Loucy (cell line): ENCODE data around the gene ABLIM1.

Experiments
- H2AFZ ChIP-seq: fragments of 200-600 bp; sonication (generic); 2 replicates; pipeline ENCODE4 v1.6.0; 2016; ENCODE audit warnings: antibody characterized with exemption, mild to moderate bottlenecking, low read length, moderate library complexity
- H3F3A ChIP-seq: fragments of 200-600 bp; 2 replicates; pipeline ENCODE4 v1.6.0; 2016; ENCODE audit warnings: antibody characterized with exemption, low read depth, mild to moderate bottlenecking
- H3K27me3 ChIP-seq: fragments of 200-600 bp; sonication (generic); 2 replicates; pipeline ENCODE4 v1.6.1; 2014; ENCODE audit warnings: low read length, mild to moderate bottlenecking; ENCODE audit not compliant: insufficient read depth, poor library complexity, severe bottlenecking
- H3K36me3 ChIP-seq: fragments of 200-600 bp; sonication (generic); 2 replicates; pipeline ENCODE4 v1.6.1; 2016; ENCODE audit warnings: low read length; ENCODE audit not compliant: insufficient read depth
- H3K4me1 ChIP-seq: fragments of 200-600 bp; sonication (generic); 2 replicates; pipeline ENCODE4 v1.5.1; 2014; ENCODE audit warnings: low read length, mild to moderate bottlenecking; ENCODE audit not compliant: insufficient read depth, poor library complexity, severe bottlenecking
- H3K4me2 ChIP-seq: fragments of 200-600 bp; sonication (generic); 2 replicates; pipeline ENCODE4 v1.6.0; 2014; ENCODE audit warnings: antibody characterized with exemption, low read length, low read depth, mild to moderate bottlenecking; ENCODE audit not compliant: poor library complexity, severe bottlenecking
- H3K4me3 ChIP-seq: fragments of 200-600 bp; sonication (generic); 2 replicates; pipeline ENCODE4 v1.5.1; 2014; ENCODE audit warnings: low read length, mild to moderate bottlenecking, mixed read lengths; ENCODE audit not compliant: poor library complexity, severe bottlenecking
- H3K79me2 ChIP-seq: fragments of 200-600 bp; sonication (generic); 2 replicates; pipeline ENCODE4 v1.6.1; 2014; ENCODE audit warnings: low read length; ENCODE audit not compliant: insufficient read depth
- H3K9ac ChIP-seq: fragments of 200-600 bp; sonication (generic); 2 replicates; pipeline ENCODE4 v1.6.0; 2014; ENCODE audit warnings: mild to moderate bottlenecking, low read depth, low read length, moderate library complexity; ENCODE audit not compliant: poor library complexity, severe bottlenecking
- H3K9me2 ChIP-seq: fragments of 200-600 bp; sonication (generic); replicated peaks from 2 replicates; pipeline ENCODE4 v1.6.1; 2016; ENCODE audit warnings: low read depth, low read length, mixed read lengths
- H3K9me3 ChIP-seq: fragments of 200-600 bp; sonication (generic); 2 replicates; pipeline ENCODE4 v1.6.1; 2014; ENCODE audit warnings: mild to moderate bottlenecking, antibody characterized with exemption, low read length, low read depth; ENCODE audit not compliant: insufficient read depth
- H4K20me1 ChIP-seq: fragments of 200-600 bp; sonication (generic); 2 replicates; pipeline ENCODE4 v1.6.0; 2014; ENCODE audit warnings: antibody characterized with exemption, low read length, mild to moderate bottlenecking; ENCODE audit not compliant: insufficient read depth, poor library complexity, severe bottlenecking
- CTCF ChIP-seq: fragments of 200-600 bp; sonication (generic); conservative IDR thresholded peaks from 2 replicates; pipeline ENCODE4 v1.5.1; 2014; ENCODE audit warnings: mild to moderate bottlenecking, antibody characterized with exemption, low read length
- EZH2phosphoT487 ChIP-seq: fragments of 200-600 bp; IDR thresholded peaks from 2 replicates; pipeline ENCODE4 v1.6.1; 2018; ENCODE audit warnings: antibody characterized with exemption, mild to moderate bottlenecking, moderate library complexity, borderline replicate concordance

ABLIM1 gene

GRCh38 chr10:114520453-114520852 is 137.6 kb downstream of the ABLIM1 start:
- peaks cover 60% of the 10 kb centered on the region for H4K20me1 ChIP-seq
- no peaks in the 10 kb centered on the region for H3K9me3 ChIP-seq
- H3K79me2 ChIP-seq, result peaks cover 98% of the 10 kb centered on the region
- H3K9me2 ChIP-seq, result no peaks in the 10 kb centered on the region
- no peak overlapping the region for H2AFZ ChIP-seq
- H3K4me1 ChIP-seq, result peaks cover 79% of the 10 kb centered on the region
- H3F3A ChIP-seq, result no peaks in the 10 kb centered on the region
- no peak overlapping the region for H3K4me2 ChIP-seq
- H3K27me3 ChIP-seq, result no peaks in the 10 kb centered on the region
- no peak for TF ChIP-seq EZH2phosphoT487
- TF ChIP-seq CTCF, result no peak
- H3K9ac ChIP-seq, result no peak overlapping the region
- H3K4me3 ChIP-seq, result no peak overlapping the region
- peaks cover 4% of the 10 kb centered on the region; the same call in 1 of the 2 replicates for H3K36me3 ChIP-seq

- H3K9me3 ChIP-seq, result no peaks in the 10 kb centered on the region
- no peak for TF ChIP-seq EZH2phosphoT487
- no peak for TF ChIP-seq CTCF
- no peak overlapping the region for H2AFZ ChIP-seq
- no peak overlapping the region for H3K9ac ChIP-seq
- no peaks in the 10 kb centered on the region for H3K9me2 ChIP-seq
- no peaks in the 10 kb centered on the region for H3F3A ChIP-seq
- peak overlapping the region; percentile 9 for H3K4me2 ChIP-seq
- peaks cover 4% of the 10 kb centered on the region; the same call in 1 of the 2 replicates for H3K36me3 ChIP-seq
- no peak overlapping the region for H3K4me3 ChIP-seq
- no peaks in the 10 kb centered on the region for H3K27me3 ChIP-seq
- H3K4me1 ChIP-seq, result peaks cover 78% of the 10 kb centered on the region
- peaks cover 98% of the 10 kb centered on the region for H3K79me2 ChIP-seq
- H4K20me1 ChIP-seq, result peaks cover 58% of the 10 kb centered on the region
Measured at GRCh38 chr10:114519756-114520293, 138.2 kb downstream of the ABLIM1 start.

GRCh38 chr10:114519306-114519669 is 138.8 kb downstream of the ABLIM1 start:
- H3K4me3 ChIP-seq, result no peak overlapping the region
- H3K9me3 ChIP-seq, result no peaks in the 10 kb centered on the region
- peaks cover 4% of the 10 kb centered on the region; the same call in 1 of the 2 replicates for H3K36me3 ChIP-seq
- H4K20me1 ChIP-seq, result peaks cover 52% of the 10 kb centered on the region
- TF ChIP-seq EZH2phosphoT487 (no peak), CTCF (no peak)
- no peaks in the 10 kb centered on the region for H3K27me3 ChIP-seq
- no peaks in the 10 kb centered on the region for H3K9me2 ChIP-seq
- H3K4me1 ChIP-seq, result peaks cover 78% of the 10 kb centered on the region
- no peaks in the 10 kb centered on the region for H3F3A ChIP-seq
- peak overlapping the region; percentile 9 for H3K4me2 ChIP-seq
- no peak overlapping the region for H2AFZ ChIP-seq
- H3K79me2 ChIP-seq, result peaks cover 98% of the 10 kb centered on the region
- H3K9ac ChIP-seq, result no peak overlapping the region
